Endodermal cell (in vitro differentiated cells): ENCODE data around the gene ABCC12. TPM values are rescaled to one million over a fixed set of nuclear protein-coding genes. Genes with fewer than 3 reads are reported as not detected.

ENCODE experiments used
- DNase-seq: peaks from one replicate; pipeline ENCODE4 v3.0.0-alpha.2; 2017
- H3K27ac ChIP-seq: 2 replicates; pipeline ENCODE4 v1.5.1; 2013; ENCODE audit warnings: mild to moderate bottlenecking, low read depth, low read length, moderate library complexity
- H3K27me3 ChIP-seq: 2 replicates; pipeline ENCODE4 v1.6.1; 2013; ENCODE audit warnings: mild to moderate bottlenecking, low read length, moderate library complexity; ENCODE audit not compliant: insufficient read depth, control insufficient read depth, poor library complexity, severe bottlenecking
- H3K36me3 ChIP-seq: 2 replicates; pipeline ENCODE4 v1.7.0; 2013; ENCODE audit warnings: mild to moderate bottlenecking, low read length, moderate library complexity; ENCODE audit not compliant: control insufficient read depth, insufficient read depth
- H3K4me1 ChIP-seq: one replicate; pipeline ENCODE4 v1.7.0; 2013; ENCODE audit warnings: low read length; ENCODE audit not compliant: control insufficient read depth, insufficient read depth
- H3K4me3 ChIP-seq: 2 replicates; pipeline ENCODE4 v1.5.1; 2013; ENCODE audit warnings: mild to moderate bottlenecking, low read length, moderate library complexity
- H3K9ac ChIP-seq: 2 replicates; pipeline ENCODE4 v1.6.1; 2013; ENCODE audit warnings: mild to moderate bottlenecking, low read length, moderate library complexity; ENCODE audit not compliant: poor library complexity, severe bottlenecking; ENCODE audit errors: extremely low read depth
- H3K9me3 ChIP-seq: 2 replicates; pipeline ENCODE4 v1.6.1; 2013; ENCODE audit warnings: mild to moderate bottlenecking, low read length, moderate library complexity; ENCODE audit not compliant: control insufficient read depth
- H3K27ac Mint-ChIP-seq: 2 replicates; pipeline ENCODE4 v1.8.0; 2020; ENCODE audit warnings: mixed read lengths
- H3K27me3 Mint-ChIP-seq: 2 replicates; pipeline ENCODE4 v1.8.0; 2021; ENCODE audit warnings: mild to moderate bottlenecking, mixed read lengths; ENCODE audit not compliant: insufficient read depth
- H3K36me3 Mint-ChIP-seq: 2 replicates; pipeline ENCODE4 v1.8.0; 2020; ENCODE audit warnings: low read depth, mixed read lengths
- H3K4me1 Mint-ChIP-seq: 2 replicates; pipeline ENCODE4 v1.8.0; 2020; ENCODE audit warnings: mixed read lengths
- H3K4me3 Mint-ChIP-seq: 2 replicates; pipeline ENCODE4 v1.8.0; 2020; ENCODE audit warnings: mild to moderate bottlenecking, moderate library complexity, mixed read lengths
- H3K9me3 Mint-ChIP-seq: 2 replicates; pipeline ENCODE4 v1.8.0; 2020; ENCODE audit warnings: mild to moderate bottlenecking, mixed read lengths
- CTCF ChIP-seq: fragments of 200-600 bp; sonication (generic); conservative IDR thresholded peaks from 2 replicates; pipeline ENCODE4 v1.5.0; 2021; ENCODE audit warnings: antibody characterized with exemption, mild to moderate bottlenecking
- WGBS, 2 experiments: methylation state at CpG; one replicate each; pipeline versions ENCODE4 v1.1.5 to v1.1.7; 2013; ENCODE audit warnings: missing lambda C conversion rate in 2 of 2, mixed read lengths in 1 of 2; ENCODE audit not compliant: insufficient coverage in 1 of 2, insufficient read length in 1 of 2; 5-methylcytosine and 5-hydroxymethylcytosine counted together
- total RNA-seq, 2 donors: library from RNA; stranded (reverse); fragmentation: NEBNext Ultra II Directional in 1 of 2; extraction: Animal tissue kit (Norgen Biotek cat#: 25700) in 1 of 2; gene quantifications; 2 replicates in 1 of 2; 3 replicates in 1 of 2; pipeline ENCODE4 v1.2.1, GENCODE V29; 2021

The ABCC12 gene
- total RNA-seq, 2 donors from 2014 or later = 0.35 to 1.2 TPM

- Mint-ChIP-seq H3K4me1 (no peaks in the 10 kb centered on the region), H3K27ac (no peak overlapping the region), H3K27me3 (peaks cover 12% of the 10 kb centered on the region), H3K4me3 (no peak overlapping the region), H3K9me3 (no peaks in the 10 kb centered on the region), H3K36me3 (no peaks in the 10 kb centered on the region)
- H3K4me1 ChIP-seq = no peaks in the 10 kb centered on the region
- H3K4me3 ChIP-seq = no peak overlapping the region
- no peaks in the 10 kb centered on the region for H3K36me3 ChIP-seq
- WGBS, 2 experiments = 92 to 97% methylated on average over 5 of the region's 5 CpGs
- no peak overlapping the region for H3K9ac ChIP-seq
- no peak for DNase-seq
- TF ChIP-seq CTCF = no peak
- no peaks in the 10 kb centered on the region for H3K27me3 ChIP-seq
- H3K9me3 ChIP-seq = peaks cover 4% of the 10 kb centered on the region
- no peak overlapping the region for H3K27ac ChIP-seq
Observed at GRCh38 chr16:48153774-48154173, 2.0 kb downstream of the ABCC12 start.

- Mint-ChIP-seq H3K27ac (no peak overlapping the region), H3K36me3 (no peaks in the 10 kb centered on the region)
- no peak for TF ChIP-seq CTCF
Observed at GRCh38 chr16:48152226-48152625, 3.6 kb downstream of the ABCC12 start.

GRCh38 chr16:48150707-48151106 is 5.1 kb downstream of the ABCC12 start:
- no peak overlapping the region for H3K4me3 ChIP-seq

More at GRCh38 chr16:48152226-48152625, 3.6 kb downstream of the ABCC12 start:
- Mint-ChIP-seq H3K4me1 (no peaks in the 10 kb centered on the region), H3K9me3 (no peaks in the 10 kb centered on the region), H3K4me3 (no peak overlapping the region), H3K27me3 (peaks cover 12% of the 10 kb centered on the region)
- Histone ChIP-seq H3K27ac (no peak overlapping the region), H3K4me3 (no peak overlapping the region), H3K36me3 (no peaks in the 10 kb centered on the region), H3K9me3 (peaks cover 4% of the 10 kb centered on the region), H3K9ac (no peak overlapping the region), H3K27me3 (no peaks in the 10 kb centered on the region), H3K4me1 (no peaks in the 10 kb centered on the region)
- WGBS, 2 experiments = 96% methylated on average over 9 of the region's 9 CpGs
- no peak for DNase-seq

More at GRCh38 chr16:48150707-48151106, 5.1 kb downstream of the ABCC12 start:
- Histone ChIP-seq H3K9ac (no peak overlapping the region), H3K4me1 (no peaks in the 10 kb centered on the region), H3K9me3 (peaks cover 4% of the 10 kb centered on the region), H3K36me3 (no peaks in the 10 kb centered on the region), H3K27me3 (no peaks in the 10 kb centered on the region), H3K27ac (no peak overlapping the region)
- Mint-ChIP-seq H3K4me3 (no peak overlapping the region), H3K9me3 (no peaks in the 10 kb centered on the region), H3K36me3 (no peaks in the 10 kb centered on the region), H3K27me3 (peaks cover 5% of the 10 kb centered on the region), H3K4me1 (no peaks in the 10 kb centered on the region), H3K27ac (no peak overlapping the region)
- TF ChIP-seq CTCF = no peak
- DNase-seq = no peak
- WGBS, 2 experiments = 80 to 95% methylated on average over 1 of the region's 1 CpG
